ENCODE measurements around the gene MAD1L1. TPM values are rescaled to one million over a fixed set of nuclear protein-coding genes. Genes with fewer than 3 reads are reported as not detected.
A peak's percentile ranks its signal among the peaks of the same experiment; 100 is the strongest.

The MAD1L1 gene
- total RNA-seq, 1 experiment from 2014 or later, result 46.7 TPM

GRCh38 chr7:2116448-2116810, 116.3 kb downstream of the MAD1L1 start:
- intact Hi-C loops (cut with micrococcal nuclease; ENCODE audit: unreplicated experiment), result no loop called here
- no peak for DNase-seq (ENCODE audit: low spot score)
- ChIA-PET POLR2A (ENCODE audit: low non-redundant PET) (no interaction called here), CTCF (no interaction called here)
- Histone ChIP-seq H3K4me1 (ENCODE audit: insufficient read depth, low read length, poor library complexity, severe bottlenecking) (peaks cover 17% of the 10 kb centered on the region), H3K27ac (ENCODE audit: low read depth, low read length, poor library complexity, severe bottlenecking) (peak overlapping the region; percentile 50), H3K4me3 (ENCODE audit: low read depth, low read length, poor library complexity, severe bottlenecking) (no peak overlapping the region), H3K36me3 (ENCODE audit: insufficient read depth, low read length, poor library complexity, severe bottlenecking) (no peaks in the 10 kb centered on the region), H3K9me3 (ENCODE audit: low read depth, low read length, poor library complexity, severe bottlenecking) (no peaks in the 10 kb centered on the region), H3K27me3 (replicated peaks; ENCODE audit: insufficient read depth, low read depth, low read length, poor library complexity) (no peaks in the 10 kb centered on the region)
- no TSS peak for BruUV-seq (replicated peaks)
- no peak for TF ChIP-seq EZH2 (IDR thresholded peaks at IDR 0.05; ENCODE audit: borderline replicate concordance, low read depth, low read length, poor library complexity, severe bottlenecking)
- TF ChIP-seq, protein P1, sequence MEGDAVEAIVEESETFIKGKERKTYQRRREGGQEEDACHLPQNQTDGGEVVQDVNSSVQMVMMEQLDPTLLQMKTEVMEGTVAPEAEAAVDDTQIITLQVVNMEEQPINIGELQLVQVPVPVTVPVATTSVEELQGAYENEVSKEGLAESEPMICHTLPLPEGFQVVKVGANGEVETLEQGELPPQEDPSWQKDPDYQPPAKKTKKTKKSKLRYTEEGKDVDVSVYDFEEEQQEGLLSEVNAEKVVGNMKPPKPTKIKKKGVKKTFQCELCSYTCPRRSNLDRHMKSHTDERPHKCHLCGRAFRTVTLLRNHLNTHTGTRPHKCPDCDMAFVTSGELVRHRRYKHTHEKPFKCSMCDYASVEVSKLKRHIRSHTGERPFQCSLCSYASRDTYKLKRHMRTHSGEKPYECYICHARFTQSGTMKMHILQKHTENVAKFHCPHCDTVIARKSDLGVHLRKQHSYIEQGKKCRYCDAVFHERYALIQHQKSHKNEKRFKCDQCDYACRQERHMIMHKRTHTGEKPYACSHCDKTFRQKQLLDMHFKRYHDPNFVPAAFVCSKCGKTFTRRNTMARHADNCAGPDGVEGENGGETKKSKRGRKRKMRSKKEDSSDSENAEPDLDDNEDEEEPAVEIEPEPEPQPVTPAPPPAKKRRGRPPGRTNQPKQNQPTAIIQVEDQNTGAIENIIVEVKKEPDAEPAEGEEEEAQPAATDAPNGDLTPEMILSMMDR (conservative IDR thresholded peaks at IDR 0.05; ENCODE audit: low read depth, low read length), result no peak

GRCh38 chr7:2115760-2116447, 116.8 kb downstream of the MAD1L1 start:
- ChIA-PET POLR2A (ENCODE audit: low non-redundant PET) (no interaction called here), CTCF (no interaction called here)
- no peaks in the 10 kb centered on the region for H3K9me3 ChIP-seq (ENCODE audit: low read depth, low read length, poor library complexity, severe bottlenecking)
- H3K36me3 ChIP-seq (ENCODE audit: insufficient read depth, low read length, poor library complexity, severe bottlenecking), result no peaks in the 10 kb centered on the region
- peak; percentile 53 for DNase-seq (ENCODE audit: low spot score)
- H3K4me3 ChIP-seq (ENCODE audit: low read depth, low read length, poor library complexity, severe bottlenecking), result no peak overlapping the region
- TF ChIP-seq, protein P1 (conservative IDR thresholded peaks at IDR 0.05; ENCODE audit: low read depth, low read length), result no peak
- TF ChIP-seq EZH2 (IDR thresholded peaks at IDR 0.05; ENCODE audit: borderline replicate concordance, low read depth, low read length, poor library complexity, severe bottlenecking), result no peak
- H3K27me3 ChIP-seq (replicated peaks; ENCODE audit: insufficient read depth, low read depth, low read length, poor library complexity), result no peaks in the 10 kb centered on the region
- BruUV-seq (replicated peaks), result no TSS peak
- peak overlapping the region; percentile 50 for H3K27ac ChIP-seq (ENCODE audit: low read depth, low read length, poor library complexity, severe bottlenecking)
- H3K4me1 ChIP-seq (ENCODE audit: insufficient read depth, low read length, poor library complexity, severe bottlenecking), result peaks cover 17% of the 10 kb centered on the region
- intact Hi-C loops (cut with micrococcal nuclease; ENCODE audit: unreplicated experiment), result no loop called here

DNA sequence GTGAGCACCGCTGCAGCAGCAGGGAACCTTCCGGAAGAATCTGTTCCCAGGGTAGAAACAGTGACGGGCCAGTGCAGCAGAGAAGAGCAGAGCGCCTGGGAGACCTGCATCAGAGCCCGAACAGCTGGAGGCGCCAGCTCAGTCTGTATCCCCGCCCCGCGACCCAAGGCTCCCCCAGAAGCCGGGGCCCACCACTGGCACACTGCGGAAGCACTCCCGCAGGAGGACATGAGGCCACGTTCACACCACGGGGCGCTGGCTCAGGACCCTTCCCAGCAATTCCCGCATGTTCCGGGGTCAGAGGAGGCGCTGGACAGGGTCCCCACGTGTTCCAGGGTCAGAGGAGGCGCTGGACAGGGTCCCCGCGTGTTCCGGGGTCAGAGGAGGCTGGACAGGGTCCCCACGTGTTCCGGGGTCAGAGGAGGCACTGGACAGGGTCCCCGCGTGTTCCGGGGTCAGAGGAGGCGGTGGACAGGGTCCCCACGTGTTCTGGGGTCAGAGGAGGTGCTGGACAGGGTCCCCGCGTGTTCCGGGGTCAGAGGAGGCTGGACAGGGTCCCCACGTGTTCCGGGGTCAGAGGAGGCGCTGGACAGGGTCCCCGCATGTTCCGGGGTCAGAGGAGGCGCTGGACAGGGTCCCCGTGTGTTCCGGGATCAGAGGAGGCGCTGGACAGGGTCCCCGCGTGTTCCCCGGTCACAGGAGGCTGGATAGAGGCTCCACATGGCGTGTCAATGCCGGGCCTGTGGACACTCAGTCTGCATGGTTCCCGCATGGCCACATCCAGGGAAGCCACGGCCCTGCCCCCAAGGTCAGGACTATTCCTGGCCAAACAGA, 117.6 kb downstream of the MAD1L1 start:
- CTCF ChIA-PET, result no interaction called here
- no TSS peak for BruUV-seq (replicated peaks)
- DNase-seq (ENCODE audit: low spot score), result no peak
- intact Hi-C loops (cut with micrococcal nuclease; ENCODE audit: unreplicated experiment), result no loop called here
- Histone ChIP-seq H3K9me3 (ENCODE audit: low read depth, low read length, poor library complexity, severe bottlenecking) (no peaks in the 10 kb centered on the region), H3K4me3 (ENCODE audit: low read depth, low read length, poor library complexity, severe bottlenecking) (no peak overlapping the region), H3K27ac (ENCODE audit: low read depth, low read length, poor library complexity, severe bottlenecking) (no peak overlapping the region), H3K36me3 (ENCODE audit: insufficient read depth, low read length, poor library complexity, severe bottlenecking) (no peaks in the 10 kb centered on the region), H3K27me3 (replicated peaks; ENCODE audit: insufficient read depth, low read depth, low read length, poor library complexity) (no peaks in the 10 kb centered on the region), H3K4me1 (ENCODE audit: insufficient read depth, low read length, poor library complexity, severe bottlenecking) (peaks cover 21% of the 10 kb centered on the region)
- POLR2A ChIA-PET (ENCODE audit: low non-redundant PET), result no interaction called here
- TF ChIP-seq, protein P1 (conservative IDR thresholded peaks at IDR 0.05; ENCODE audit: low read depth, low read length), result no peak
- no peak for TF ChIP-seq EZH2 (IDR thresholded peaks at IDR 0.05; ENCODE audit: borderline replicate concordance, low read depth, low read length, poor library complexity, severe bottlenecking)
